ENCODE measurements around the gene TIGD3. TPM values are rescaled to one million over a fixed set of nuclear protein-coding genes. Genes with fewer than 3 reads are reported as not detected.

Gene TIGD3
- total and polyA plus RNA-seq, 2 of the 8 experiments (the other 6 are each of a cell fraction or from before 2014, with no cell fraction given): 1.1 to 1.3 TPM

- no peak overlapping the region for H2BK120ac ChIP-seq (replicated peaks; ENCODE audit: low read depth, low read length)
- H3K4me1 ChIP-seq (replicated peaks in 1 of 4; ENCODE audit: control insufficient read depth in 3 of 4, insufficient read depth in 4 of 4, low read length in 3 of 4): peaks cover 0 to 12% (median 11%) of the 10 kb centered on the region in 4 experiments; a peak in 5 of 7 replicates
- H3K4me2 ChIP-seq (ENCODE audit: insufficient read depth in 1 of 2, low read depth in 2 of 2, low read length in 2 of 2): no peak overlapping the region
Observed at GRCh38 chr11:65380460-65381119, 26.0 kb downstream of the TIGD3 start.

More at GRCh38 chr11:65380460-65381119, 26.0 kb downstream of the TIGD3 start:
- Histone ChIP-seq H2BK12ac (ENCODE audit: low read depth, low read length) (peak overlapping the region; percentile 17; the same call in 1 of the 2 replicates), H2AK5ac (ENCODE audit: low read depth, low read length) (no peak overlapping the region), H2BK15ac (ENCODE audit: low read length) (no peak overlapping the region), H3K9me3 (ENCODE audit: insufficient read depth in 2 of 2, low read depth in 1 of 2, low read length in 1 of 2) (no peaks in the 10 kb centered on the region), H3K23me2 (ENCODE audit: low read depth, low read length) (no peaks in the 10 kb centered on the region), H3K4me3 (ENCODE audit: extremely low read depth in 1 of 4, insufficient read depth in 2 of 4, low read depth in 3 of 4, low read length in 4 of 4) (no peak overlapping the region), H3K79me1 (ENCODE audit: low read depth, low read length) (no peaks in the 10 kb centered on the region), H3K79me2 (ENCODE audit: control insufficient read depth in 1 of 2, insufficient read depth in 2 of 2, low read length in 2 of 2) (no peaks in the 10 kb centered on the region), H2AFZ (ENCODE audit: low read length) (no peak overlapping the region), H3K27ac (ENCODE audit: low read depth, low read length) (no peak overlapping the region), H4K20me1 (replicated peaks in 1 of 2; ENCODE audit: control insufficient read depth in 1 of 2, insufficient read depth in 2 of 2, low read length in 2 of 2) (no peaks in the 10 kb centered on the region), H3K36me3 (ENCODE audit: control insufficient read depth in 2 of 4, insufficient read depth in 4 of 4, low read length in 3 of 4) (no peaks in the 10 kb centered on the region), H3K4ac (replicated peaks; ENCODE audit: insufficient read length, low read depth, low read length) (no peak overlapping the region), H3K9ac (replicated peaks in 1 of 4; ENCODE audit: extremely low read depth in 1 of 4, low read depth in 3 of 4, low read length in 3 of 4) (no peak overlapping the region), H3K18ac (ENCODE audit: extremely low read depth, low read length) (no peak overlapping the region), H3K14ac (ENCODE audit: insufficient read length) (no peak overlapping the region), H4K5ac (ENCODE audit: insufficient read length, low read depth, low read length) (no peak overlapping the region), H4K91ac (replicated peaks; ENCODE audit: insufficient read length, low read length) (no peak overlapping the region), H3K23ac (ENCODE audit: insufficient read length) (no peak overlapping the region), H2BK5ac (ENCODE audit: low read depth, low read length) (no peak overlapping the region; the same call in 1 of the 2 replicates), H3K56ac (replicated peaks; ENCODE audit: insufficient read length, low read depth, low read length) (no peak overlapping the region), H3K27me3 (replicated peaks in 1 of 4; ENCODE audit: control insufficient read depth in 3 of 4, extremely low read depth in 1 of 4, insufficient read depth in 3 of 4, low read length in 3 of 4) (no peaks in the 10 kb centered on the region), H2BK20ac (ENCODE audit: low read length) (no peak overlapping the region), H4K8ac (ENCODE audit: extremely low read depth, insufficient read depth, low read length) (no peak overlapping the region)
- ChIA-PET POLR2A (ENCODE audit: partially characterized antibody) (interaction anchor here (0.6 to 3.6 kb wide), 7 partner anchors 9 to 126 kb away, joined by 3 to 36 read pairs (median 3); partner anchors contain the start of genes CDC42EP2 and NEAT1), CTCF (ENCODE audit: partially characterized antibody) (interaction anchor here (0.6 to 5.2 kb wide), 17 partner anchors 10 to 903 kb away, joined by 3 to 30 read pairs (median 5); no protein-coding TSS in a partner anchor)
- no peak for DNase-seq (ENCODE audit: low read depth in 1 of 2, low spot score in 2 of 2)
- FAIRE-seq: no peak
- WGBS, 2 experiments (ENCODE audit: extremely low coverage in 1 of 2, insufficient coverage in 1 of 2, insufficient read length in 1 of 2, insufficient replicate concordance in 2 of 2, low coverage in 1 of 2, low lambda C conversion rate in 2 of 2, missing lambda C conversion rate in 1 of 2): 82% methylated on average over 16 of the region's 16 CpGs; no CpG with 5 or more reads in 1 of the 2 experiments
- TF ChIP-seq RAD21 (IDR thresholded peaks at IDR 0.05 in 1 of 2, conservative IDR thresholded peaks at IDR 0.05 in 1 of 2; ENCODE audit: low read depth in 2 of 2, low read length in 2 of 2) (no peak), CTCF (IDR thresholded peaks at IDR 0.05; ENCODE audit: control extremely low read depth in 1 of 3, insufficient read depth in 1 of 3, low read depth in 1 of 3, low read length in 3 of 3) (peak; percentile 19 to 41 (median 19)), CEBPB (IDR thresholded peaks at IDR 0.05; ENCODE audit: low read depth, low read length) (no peak)

All from H1 (cell line).